NCI-H1436 (cell line): ENCODE measurements around the gene GMDS.
"Not testable (repeated sequence)": the region's sequence is repeated elsewhere in the genome, so short reads cannot be mapped to it uniquely, and the experiment has no call there.

Source experiments
- DNase-seq: peaks from one replicate; lab custom pipeline; 2025; lab: John Stamatoyannopoulos, UW

Gene GMDS

GRCh38 chr6:1686117-1687098 lies 559.0 kb downstream of the GMDS start:
- peak; percentile 43 for DNase-seq

GRCh38 chr6:1679688-1680068 lies 565.7 kb downstream of the GMDS start:
- no peak for DNase-seq

- no peak for DNase-seq
Observed at GRCh38 chr6:1679031-1679687, 566.2 kb downstream of the GMDS start.

- no peak for DNase-seq
Observed at GRCh38 chr6:1678201-1678600, 567.2 kb downstream of the GMDS start.

GRCh38 chr6:1672379-1672778 lies 573.0 kb downstream of the GMDS start:
- no peak for DNase-seq

GRCh38 chr6:1670711-1671462 lies 574.5 kb downstream of the GMDS start:
- no peak for DNase-seq

- DNase-seq: no peak
Observed at GRCh38 chr6:1669996-1670395, 575.4 kb downstream of the GMDS start.

GRCh38 chr6:1668456-1668855 lies 576.9 kb downstream of the GMDS start:
- DNase-seq: not testable (repeated sequence)

GRCh38 chr6:1667805-1668175 lies 577.6 kb downstream of the GMDS start:
- no peak for DNase-seq

GRCh38 chr6:1667012-1667804 lies 578.2 kb downstream of the GMDS start:
- DNase-seq: no peak

- no peak for DNase-seq
Observed at GRCh38 chr6:1665214-1665613, 580.2 kb downstream of the GMDS start.

GRCh38 chr6:1664329-1664728 lies 581.1 kb downstream of the GMDS start:
- no peak for DNase-seq

- no peak for DNase-seq
Observed at GRCh38 chr6:1663511-1663910, 581.9 kb downstream of the GMDS start.

- DNase-seq: no peak
Observed at GRCh38 chr6:1662534-1662933, 582.9 kb downstream of the GMDS start.

GRCh38 chr6:1659816-1660215 lies 585.6 kb downstream of the GMDS start:
- no peak for DNase-seq

GRCh38 chr6:1658212-1659005 lies 587.0 kb downstream of the GMDS start:
- no peak for DNase-seq

GRCh38 chr6:1657771-1658165 lies 587.6 kb downstream of the GMDS start:
- DNase-seq: no peak

GRCh38 chr6:1657116-1657770 lies 588.2 kb downstream of the GMDS start:
- DNase-seq: no peak

GRCh38 chr6:1654054-1654453 lies 591.4 kb downstream of the GMDS start:
- no peak for DNase-seq

GRCh38 chr6:1652842-1653241 lies 592.6 kb downstream of the GMDS start:
- DNase-seq: no peak
